Measurements from ENCODE around the gene TNIK.

DNA sequence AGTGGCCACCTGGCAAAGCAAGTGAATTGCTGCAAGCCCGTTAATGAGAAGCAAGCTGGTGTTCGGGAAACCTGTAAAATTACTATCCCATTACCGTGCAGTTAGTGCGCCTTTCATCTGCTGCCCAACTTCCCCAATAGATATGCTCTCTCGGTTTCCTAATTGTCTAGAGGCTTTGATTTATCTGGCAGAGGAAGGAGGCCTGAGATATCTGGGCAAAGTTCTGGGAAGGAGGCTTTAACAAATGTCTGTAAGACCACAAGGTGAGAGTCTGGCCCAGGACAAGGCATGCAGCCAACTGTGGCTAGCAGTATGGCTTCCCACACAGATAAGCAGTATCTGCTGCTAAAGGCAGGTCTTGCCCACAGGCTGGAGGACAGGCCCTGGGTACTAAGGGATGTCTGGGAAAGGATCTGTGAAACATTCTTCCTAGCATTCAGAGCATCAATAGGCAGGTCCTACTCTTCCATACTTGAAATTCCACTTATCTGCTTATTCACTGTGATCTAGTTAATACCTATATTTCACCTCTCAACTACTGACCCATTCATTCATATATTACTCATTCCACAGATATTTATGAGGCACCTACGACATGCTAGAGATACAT lies 303.7 kb downstream of the TNIK start:
- TF ChIP-seq, protein P1, sequence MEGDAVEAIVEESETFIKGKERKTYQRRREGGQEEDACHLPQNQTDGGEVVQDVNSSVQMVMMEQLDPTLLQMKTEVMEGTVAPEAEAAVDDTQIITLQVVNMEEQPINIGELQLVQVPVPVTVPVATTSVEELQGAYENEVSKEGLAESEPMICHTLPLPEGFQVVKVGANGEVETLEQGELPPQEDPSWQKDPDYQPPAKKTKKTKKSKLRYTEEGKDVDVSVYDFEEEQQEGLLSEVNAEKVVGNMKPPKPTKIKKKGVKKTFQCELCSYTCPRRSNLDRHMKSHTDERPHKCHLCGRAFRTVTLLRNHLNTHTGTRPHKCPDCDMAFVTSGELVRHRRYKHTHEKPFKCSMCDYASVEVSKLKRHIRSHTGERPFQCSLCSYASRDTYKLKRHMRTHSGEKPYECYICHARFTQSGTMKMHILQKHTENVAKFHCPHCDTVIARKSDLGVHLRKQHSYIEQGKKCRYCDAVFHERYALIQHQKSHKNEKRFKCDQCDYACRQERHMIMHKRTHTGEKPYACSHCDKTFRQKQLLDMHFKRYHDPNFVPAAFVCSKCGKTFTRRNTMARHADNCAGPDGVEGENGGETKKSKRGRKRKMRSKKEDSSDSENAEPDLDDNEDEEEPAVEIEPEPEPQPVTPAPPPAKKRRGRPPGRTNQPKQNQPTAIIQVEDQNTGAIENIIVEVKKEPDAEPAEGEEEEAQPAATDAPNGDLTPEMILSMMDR (IDR thresholded peaks at IDR 0.05) = no peak
- no peak for TF ChIP-seq POLR2A (IDR thresholded peaks at IDR 0.05)
